Psoas muscle (tissue), 8 donors: ENCODE data around the gene CSNK1G3. TPM values are rescaled to one million over a fixed set of nuclear protein-coding genes. Genes with fewer than 3 reads are reported as not detected.

Source experiments
- ATAC-seq, 4 donors: fragments of 200-7000 bp; cut with Tn5 transposase; one replicate each; pipeline ENCODE4 v1.9.1; 2020; ENCODE audit warnings: moderate library complexity in 3 of 4, mild to moderate bottlenecking in 2 of 4
- DNase-seq, 2 donors: peaks; one replicate each; pipeline ENCODE4 v3.0.0-alpha.2; 2020
- H3K27ac ChIP-seq: fragments of 200-600 bp; one replicate; pipeline ENCODE4 v1.8.0; 2022
- H3K27me3 ChIP-seq, 3 donors: fragments of 200-600 bp in 1 of 3; one replicate each; pipeline versions ENCODE4 v1.6.1 to v1.8.0; 2013 to 2022; ENCODE audit warnings: low read length in 2 of 3, mild to moderate bottlenecking in 2 of 3, moderate library complexity in 1 of 3; ENCODE audit not compliant: insufficient read depth in 3 of 3
- H3K36me3 ChIP-seq, 2 donors: fragments of 200-600 bp in 1 of 2; one replicate each; pipeline versions ENCODE4 v1.6.1 to v1.8.0; 2013 to 2022; ENCODE audit warnings: low read depth in 1 of 2, mild to moderate bottlenecking in 1 of 2, moderate library complexity in 1 of 2; ENCODE audit not compliant: insufficient read depth in 1 of 2
- H3K4me1 ChIP-seq: fragments of 200-600 bp; one replicate; pipeline ENCODE4 v1.8.0; 2022
- H3K4me3 ChIP-seq: fragments of 200-600 bp; one replicate; pipeline ENCODE4 v1.8.0; 2022; ENCODE audit warnings: mild to moderate bottlenecking
- H3K9me3 ChIP-seq: fragments of 200-600 bp; one replicate; pipeline ENCODE4 v1.8.0; 2022
- CTCF ChIP-seq: fragments of 200-600 bp; IDR thresholded peaks from one replicate; pipeline ENCODE4 v1.8.0; 2022; ENCODE audit warnings: antibody characterized with exemption
- WGBS, 3 donors: extraction: QIAGEN DNeasy Blood & Tissue Kit; methylation state at CpG; one replicate each; pipeline versions ENCODE4 v1.1.6 to v1.1.7; 2013; 5-methylcytosine and 5-hydroxymethylcytosine counted together
- intact Hi-C, 2 donors: fragments of 100-400 bp; cut with DNase I; formaldehyde crosslinking; loops; one replicate each; pipeline versions ENCODE4 v1.11.0 to v1.14.2; 2022
- polyA plus RNA-seq, 3 donors: library from polyadenylated mRNA; stranded (reverse); fragments of 200-250 nt; gene quantifications; one replicate each; pipeline ENCODE4 v1.2.3, GENCODE V29; 2013
- total RNA-seq, 4 donors: library from RNA; stranded (reverse); fragmentation: NEBNext Ultra II Directional in 2 of 4; extraction: Animal tissue kit (Norgen Biotek cat#: 25700) in 2 of 4; gene quantifications; one replicate each; pipeline versions ENCODE4 v1.2.1 to v1.2.4, GENCODE V29; 2021 to 2023
- donor health status: healthy with polysubstance abuse.
- donor health status: DM: no; HTN: no; CAD: no; lungs with moderate emphysema.
- donor health status: Bipolar disorder and iron deficiency.
- donor health status: healthy.
- donor health status: DM: yes; HTN: yes; CAD: no.
- donor health status: DM: no; HTN: no; CAD: no.
- donor health status: DM: no; HTN: no; CAD: no.
- donor health status: DM: yes; HTN: yes; CAD: no.

The CSNK1G3 gene
- total and polyA plus RNA-seq, 7 donors = 3.8 to 19.4 (median 11.3) TPM

- intact Hi-C loops = no loop called here
- peak overlapping the region; percentile 46 for H3K27ac ChIP-seq
- WGBS, 3 donors = 77 to 89% (median 88%) methylated on average over 3 of the region's 3 CpGs
- DNase-seq (no peak), ATAC-seq (no peak)
- peaks cover 0 to 25% of the 10 kb centered on the region in 2 donors for H3K36me3 ChIP-seq
- no peaks in the 10 kb centered on the region for H3K27me3 ChIP-seq
- no peaks in the 10 kb centered on the region for H3K4me1 ChIP-seq
- no peak overlapping the region for H3K4me3 ChIP-seq
- H3K9me3 ChIP-seq = no peaks in the 10 kb centered on the region
- no peak for TF ChIP-seq CTCF
Measured at GRCh38 chr5:123579410-123579809, 67.4 kb downstream of the CSNK1G3 start.

- Histone ChIP-seq H3K4me3 (no peak overlapping the region), H3K27ac (no peak overlapping the region), H3K36me3 (peaks cover 0 to 2% of the 10 kb centered on the region in 2 donors), H3K27me3 (no peaks in the 10 kb centered on the region), H3K9me3 (no peaks in the 10 kb centered on the region), H3K4me1 (no peaks in the 10 kb centered on the region)
- DNase-seq (no peak), ATAC-seq (no peak)
- no peak for TF ChIP-seq CTCF
- intact Hi-C loops = no loop called here
- WGBS, 3 donors = 77 to 81% (median 77%) methylated on average over 4 of the region's 4 CpGs
Measured at GRCh38 chr5:123582550-123583285, 70.7 kb downstream of the CSNK1G3 start.

GRCh38 chr5:123585871-123586270 is 73.9 kb downstream of the CSNK1G3 start:
- ATAC-seq = no peak
- no peak for DNase-seq
- Histone ChIP-seq H3K9me3 (no peaks in the 10 kb centered on the region), H3K27me3 (no peaks in the 10 kb centered on the region), H3K4me3 (no peak overlapping the region), H3K27ac (no peak overlapping the region), H3K4me1 (no peaks in the 10 kb centered on the region), H3K36me3 (peaks cover 0 to 11% of the 10 kb centered on the region in 2 donors)
- WGBS, 3 donors = 81 to 90% (median 87%) methylated on average over 2 of the region's 2 CpGs
- intact Hi-C loops = no loop called here
- no peak for TF ChIP-seq CTCF

GRCh38 chr5:123594434-123594833 is 82.5 kb downstream of the CSNK1G3 start:
- TF ChIP-seq CTCF = no peak
- Histone ChIP-seq H3K27me3 (no peaks in the 10 kb centered on the region), H3K4me3 (no peak overlapping the region), H3K36me3 (peaks cover 0 to 23% of the 10 kb centered on the region in 2 donors), H3K4me1 (peaks cover 8% of the 10 kb centered on the region), H3K27ac (no peak overlapping the region), H3K9me3 (no peaks in the 10 kb centered on the region)
- intact Hi-C loops = no loop called here
- peak in 3 of 4 donors; percentile 68 to 82 (median 80) for ATAC-seq
- no peak for DNase-seq

GRCh38 chr5:123597018-123597417 is 85.0 kb downstream of the CSNK1G3 start:
- no peaks in the 10 kb centered on the region for H3K9me3 ChIP-seq
- peaks cover 0 to 8% of the 10 kb centered on the region in 2 donors for H3K36me3 ChIP-seq
- H3K4me3 ChIP-seq = no peak overlapping the region
- ATAC-seq (no peak), DNase-seq (no peak)
- H3K27me3 ChIP-seq = no peaks in the 10 kb centered on the region
- intact Hi-C loops = no loop called here
- H3K27ac ChIP-seq = no peak overlapping the region
- no peak for TF ChIP-seq CTCF
- 40 to 78% (median 70%) methylated on average over 1 of the region's 1 CpG for WGBS, 3 donors
- H3K4me1 ChIP-seq = peaks cover 8% of the 10 kb centered on the region
